Heart left ventricle (tissue), 16 donors: ENCODE measurements around the gene SLC29A2. TPM values are rescaled to one million over a fixed set of nuclear protein-coding genes. Genes with fewer than 3 reads are reported as not detected.
"Not testable (repeated sequence)": the region's sequence is repeated elsewhere in the genome, so short reads cannot be mapped to it uniquely, and the experiment has no call there.

Source experiments
- ATAC-seq, 4 donors: fragments of 200-7000 bp; cut with Tn5 transposase; one replicate each; pipeline ENCODE4 v1.9.1; 2020 to 2022; ENCODE audit warnings: moderate library complexity in 4 of 4, mild to moderate bottlenecking in 3 of 4, moderate number of reproducible peaks in 1 of 4
- DNase-seq, 5 donors: peaks; one replicate each; pipeline ENCODE4 v3.0.0-alpha.2; 2020
- H3K27ac ChIP-seq, 12 donors: fragments of 200-600 bp; sonication (generic) in 4 of 12; one replicate each; pipeline versions ENCODE4 v1.5.0 to v1.8.0; 2016 to 2022; ENCODE audit warnings: mild to moderate bottlenecking in 2 of 12
- H3K27me3 ChIP-seq, 9 donors: fragments of 200-600 bp; sonication (generic) in 2 of 9; one replicate each; pipeline versions ENCODE4 v1.5.1 to v1.8.0; 2016 to 2022; ENCODE audit warnings: mild to moderate bottlenecking in 3 of 9
- H3K36me3 ChIP-seq, 9 donors: fragments of 200-600 bp; sonication (generic) in 2 of 9; one replicate each; pipeline versions ENCODE4 v1.5.0 to v1.8.0; 2018 to 2022; ENCODE audit warnings: mild to moderate bottlenecking in 2 of 9
- H3K4me1 ChIP-seq, 12 donors: fragments of 200-600 bp; sonication (generic) in 4 of 12; one replicate each; pipeline versions ENCODE4 v1.5.0 to v1.8.0; 2016 to 2022; ENCODE audit warnings: mild to moderate bottlenecking in 3 of 12
- H3K4me3 ChIP-seq, 12 donors: fragments of 200-600 bp; sonication (generic) in 4 of 12; one replicate each; pipeline versions ENCODE4 v1.5.0 to v1.8.0; 2017 to 2022; ENCODE audit warnings: mild to moderate bottlenecking in 9 of 12, moderate library complexity in 4 of 12
- H3K9me3 ChIP-seq, 12 donors: fragments of 200-600 bp; sonication (generic) in 4 of 12; one replicate each; pipeline versions ENCODE4 v1.5.0 to v1.8.0; 2016 to 2022; ENCODE audit warnings: mild to moderate bottlenecking in 1 of 12
- POLR2A ChIP-seq, 2 donors: fragments of 450-650 bp; IDR thresholded peaks; one replicate each; pipeline ENCODE4 v1.6.1; 2017; ENCODE audit warnings: antibody characterized with exemption in 2 of 2, mild to moderate bottlenecking in 2 of 2, moderate library complexity in 2 of 2
- WGBS, 4 donors: extraction: QIAGEN DNeasy Blood & Tissue Kit in 2 of 4; methylation state at CpG; one replicate each; pipeline versions ENCODE4 v1.1.5 to v1.1.7; 2013 to 2018; 5-methylcytosine and 5-hydroxymethylcytosine counted together
- intact Hi-C, 10 donors: fragments of 100-400 bp; cut with DNase I; formaldehyde crosslinking; loops; one replicate each; pipeline versions ENCODE4 v1.11.1 to v1.14.2; 2022
- polyA plus RNA-seq, 2 donors: library from polyadenylated mRNA; stranded (reverse); fragments of 200-250 nt; gene quantifications; one replicate each; pipeline ENCODE4 v1.2.3, GENCODE V29; 2013
- total RNA-seq, 9 donors: library from RNA; depleted of rRNA in 2 of 9; stranded (reverse); fragments of >200 nt in 2 of 9; fragmentation: NEBNext Ultra II Directional in 3 of 9; extraction: Animal tissue kit (Norgen Biotek cat#: 25700) in 3 of 9; gene quantifications; one replicate each; pipeline versions ENCODE4 v1.1.0 to v1.2.4, GENCODE V29; 2016 to 2023
- TF ChIP-seq, protein P1 (sequence below), 12 donors: fragments of 200-600 bp; sonication (generic) in 4 of 12; IDR thresholded peaks; one replicate each; pipeline versions ENCODE4 v1.5.0 to v1.8.0; 2018 to 2022; ENCODE audit warnings: antibody characterized with exemption in 12 of 12, mild to moderate bottlenecking in 5 of 12
- donor health status: ischemic (EF 13 %, LVEDD 7.1; RV severe dilation, severe dysfunction).
- donor health status: healthy with polysubstance abuse.
- donor health status: DM: no; HTN: yes; CAD: no.
- donor health status: DM: no; HTN: no; CAD: no.
- donor health status: ischemic (EF 25% LVEDD 6.9; RV normal size, moderate dysfunction).
- donor health status: ischemic (EF 25% LVEDD 5.7; RV mildly dilated, moderate dysfunction).
- donor health status: healthy.
- donor health status: DM: yes; HTN: yes; CAD: no.
- donor health status: ischemic (EF 35%, LVEDD 5.7; RV mildly dilated, moderate dysfunction).
- donor health status: nonischemic (EF 11% LVEDD 7.7; RV severe dilation, severe dysfunction).
- donor health status: DM: yes; HTN: yes; CAD: no.
- donor health status: PGD.
- donor health status: ischemic (EF 29% LVEDD 5.4; RV normal size, mild dysfunction).
- donor health status: nonischemic (EF 23%, LVEDD 6.1; RV moderate dilation, normal function).

SLC29A2 gene
- total and polyA plus RNA-seq, 11 donors, result 6.8 to 30.9 (median 13.1) TPM

DNA sequence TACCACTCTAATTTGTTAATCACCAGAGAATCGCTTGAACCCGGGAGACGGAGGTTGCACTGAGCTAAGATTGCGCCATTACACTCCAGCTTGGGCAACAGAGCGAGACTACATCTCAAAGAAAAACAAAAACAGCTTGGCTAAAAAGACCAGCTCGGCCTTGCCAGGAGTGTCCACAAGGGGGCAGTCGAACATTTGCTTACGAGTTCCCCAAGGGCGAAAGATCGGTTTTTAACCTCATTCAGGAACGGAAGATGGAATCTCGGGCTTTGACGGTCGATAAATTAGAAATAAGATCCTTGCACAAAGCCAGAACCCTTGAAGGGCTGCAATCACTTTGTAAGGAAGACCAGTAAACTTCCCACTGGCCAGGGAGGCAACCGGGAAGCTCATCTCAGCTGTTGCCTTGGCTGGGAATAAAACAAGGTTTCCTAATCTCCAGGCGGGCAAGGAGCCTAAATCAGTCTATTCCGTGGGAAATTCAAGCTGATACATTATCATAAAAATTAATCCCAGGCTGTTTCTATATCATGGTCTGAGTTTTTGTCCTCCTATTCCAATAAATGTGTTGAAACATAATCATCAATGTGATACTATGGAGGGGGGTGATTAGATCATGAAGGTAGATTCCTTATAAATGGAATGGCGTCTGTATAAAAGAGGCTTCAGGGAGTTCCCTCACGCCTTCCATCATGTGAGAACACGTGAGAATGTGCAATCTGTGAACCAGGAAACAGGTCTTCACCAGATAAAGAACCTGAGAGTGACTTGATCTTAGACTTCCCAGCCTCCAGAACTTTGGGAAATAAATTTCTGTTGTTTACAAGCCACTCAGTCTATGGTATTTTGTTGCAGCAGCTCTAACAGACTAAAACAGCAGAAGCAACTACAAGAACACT is 14.9 kb upstream of the SLC29A2 start:
- H3K9me3 ChIP-seq, result no peaks in the 10 kb centered on the region
- intact Hi-C loops, result loop anchor here in 9 of 10 donors (1.0 to 5.0 kb wide), 5 partner anchors 39 to 75 kb away; partner anchors contain the start of genes B4GAT1 (in 1 of the 9) and BRMS1 (in 1 of the 9)
- H3K27me3 ChIP-seq, result peaks cover 0 to 7% (median 0%) of the 10 kb centered on the region in 9 donors
- peaks cover 0 to 9% (median 5%) of the 10 kb centered on the region in 12 donors for H3K4me1 ChIP-seq
- peak overlapping the region in 8 of 12 donors; percentile 7 to 48 (median 34) for H3K4me3 ChIP-seq
- H3K36me3 ChIP-seq, result no peaks in the 10 kb centered on the region
- ATAC-seq, result peak in 3 of 4 donors; percentile 62 to 84 (median 64)
- WGBS, 4 donors, result 7 to 10% (median 8%) methylated on average over 20 of the region's 20 CpGs
- H3K27ac ChIP-seq, result peak overlapping the region in 3 of 12 donors; percentile 20 to 44 (median 30)
- TF ChIP-seq POLR2A (IDR thresholded peaks at IDR 0.05), result no peak
- TF ChIP-seq, protein P1, sequence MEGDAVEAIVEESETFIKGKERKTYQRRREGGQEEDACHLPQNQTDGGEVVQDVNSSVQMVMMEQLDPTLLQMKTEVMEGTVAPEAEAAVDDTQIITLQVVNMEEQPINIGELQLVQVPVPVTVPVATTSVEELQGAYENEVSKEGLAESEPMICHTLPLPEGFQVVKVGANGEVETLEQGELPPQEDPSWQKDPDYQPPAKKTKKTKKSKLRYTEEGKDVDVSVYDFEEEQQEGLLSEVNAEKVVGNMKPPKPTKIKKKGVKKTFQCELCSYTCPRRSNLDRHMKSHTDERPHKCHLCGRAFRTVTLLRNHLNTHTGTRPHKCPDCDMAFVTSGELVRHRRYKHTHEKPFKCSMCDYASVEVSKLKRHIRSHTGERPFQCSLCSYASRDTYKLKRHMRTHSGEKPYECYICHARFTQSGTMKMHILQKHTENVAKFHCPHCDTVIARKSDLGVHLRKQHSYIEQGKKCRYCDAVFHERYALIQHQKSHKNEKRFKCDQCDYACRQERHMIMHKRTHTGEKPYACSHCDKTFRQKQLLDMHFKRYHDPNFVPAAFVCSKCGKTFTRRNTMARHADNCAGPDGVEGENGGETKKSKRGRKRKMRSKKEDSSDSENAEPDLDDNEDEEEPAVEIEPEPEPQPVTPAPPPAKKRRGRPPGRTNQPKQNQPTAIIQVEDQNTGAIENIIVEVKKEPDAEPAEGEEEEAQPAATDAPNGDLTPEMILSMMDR (IDR thresholded peaks at IDR 0.05), result peak; percentile 84 to 96 (median 90)
- peak; percentile 68 to 88 (median 78) for DNase-seq

DNA sequence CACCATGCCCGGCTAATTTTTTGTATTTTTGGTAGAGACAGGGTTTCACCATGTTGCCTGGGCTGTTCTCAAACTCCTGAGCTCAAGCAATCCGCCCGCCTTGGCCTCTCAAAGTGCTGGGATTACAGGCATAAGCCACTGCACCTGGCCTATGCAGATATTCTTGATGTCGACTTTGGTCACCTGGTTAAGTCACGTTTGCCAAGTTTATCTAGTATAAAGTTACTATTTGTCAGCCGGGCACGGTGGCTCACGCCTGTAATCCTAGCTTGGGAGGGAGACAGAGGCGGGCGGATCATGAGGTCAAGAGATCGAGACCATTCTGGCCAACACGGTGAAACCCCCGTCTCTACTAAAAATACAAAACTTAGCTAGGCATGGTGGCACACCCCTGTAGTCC is 12.8 kb upstream of the SLC29A2 start:
- H3K27ac ChIP-seq, intact Hi-C loops, DNase-seq, H3K36me3 ChIP-seq, H3K9me3 ChIP-seq, H3K27me3 ChIP-seq, ATAC-seq, H3K4me3 ChIP-seq, H3K4me1 ChIP-seq: not testable (repeated sequence)
- 82 to 88% (median 85%) methylated on average over 13 of the region's 13 CpGs for WGBS, 4 donors

DNA sequence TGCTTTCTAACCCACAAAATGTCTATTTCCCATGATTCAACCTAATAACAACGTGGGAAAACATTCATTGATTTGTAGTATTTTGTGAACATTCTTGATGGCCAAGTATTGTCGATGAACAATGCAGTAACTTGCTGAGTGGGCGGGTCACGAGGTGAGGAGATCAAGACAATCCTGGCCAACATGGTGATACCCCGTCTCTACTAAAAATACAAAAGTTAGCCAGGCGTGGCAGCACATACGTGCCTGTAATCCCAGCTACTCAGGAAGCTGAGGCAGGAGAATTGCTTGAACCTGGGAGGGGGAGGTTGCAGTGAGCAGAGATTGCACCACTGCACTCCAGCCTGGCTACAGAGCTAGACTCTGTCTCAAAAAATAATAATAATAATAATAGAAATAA is 8.7 kb upstream of the SLC29A2 start:
- intact Hi-C loops, ATAC-seq, DNase-seq, H3K9me3 ChIP-seq, H3K4me1 ChIP-seq, H3K4me3 ChIP-seq, H3K36me3 ChIP-seq, H3K27ac ChIP-seq: not testable (repeated sequence)
- 15 to 23% (median 19%) methylated on average over 7 of the region's 7 CpGs for WGBS, 4 donors
- H3K27me3 ChIP-seq, result peaks cover 0 to 13% (median 0%) of the 10 kb centered on the region in 9 donors

DNA sequence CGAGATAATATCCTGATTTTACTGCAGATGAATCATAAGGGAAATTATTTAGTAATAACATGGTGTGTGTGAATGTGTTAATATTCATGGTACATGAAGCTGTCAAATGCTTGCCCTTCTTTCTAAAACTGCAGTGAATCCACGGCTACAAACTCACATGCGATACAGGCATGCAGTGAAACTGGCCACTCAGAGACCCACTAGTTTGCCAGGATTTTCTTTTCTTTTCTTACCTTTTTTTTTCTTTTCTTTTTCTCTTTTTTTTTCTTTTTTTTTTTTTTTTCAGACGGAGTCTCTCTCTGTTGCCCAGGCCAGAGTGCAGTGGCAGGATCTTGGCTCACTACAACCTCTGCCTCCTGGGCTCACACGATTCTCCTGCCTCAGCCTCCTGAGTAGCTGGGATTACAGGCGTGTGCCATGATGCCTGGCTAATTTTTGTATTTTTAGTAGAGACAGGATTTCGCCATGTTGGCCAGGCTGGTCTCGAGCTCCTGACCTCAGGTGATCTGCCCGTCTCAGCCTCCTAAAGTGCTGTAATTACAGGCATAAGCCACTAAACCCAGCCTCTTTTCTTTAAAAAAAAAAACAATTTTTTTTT is 2.2 kb upstream of the SLC29A2 start:
- 66 to 70% (median 68%) methylated on average over 9 of the region's 9 CpGs for WGBS, 4 donors
- H3K4me1 ChIP-seq, result peaks cover 0 to 48% (median 23%) of the 10 kb centered on the region in 12 donors
- intact Hi-C loops, H3K36me3 ChIP-seq, ATAC-seq, DNase-seq, H3K4me3 ChIP-seq, H3K9me3 ChIP-seq: not testable (repeated sequence)
- H3K27me3 ChIP-seq, result peaks cover 0 to 52% (median 9%) of the 10 kb centered on the region in 9 donors
- peak overlapping the region; percentile 39 to 92 (median 84) for H3K27ac ChIP-seq

DNA sequence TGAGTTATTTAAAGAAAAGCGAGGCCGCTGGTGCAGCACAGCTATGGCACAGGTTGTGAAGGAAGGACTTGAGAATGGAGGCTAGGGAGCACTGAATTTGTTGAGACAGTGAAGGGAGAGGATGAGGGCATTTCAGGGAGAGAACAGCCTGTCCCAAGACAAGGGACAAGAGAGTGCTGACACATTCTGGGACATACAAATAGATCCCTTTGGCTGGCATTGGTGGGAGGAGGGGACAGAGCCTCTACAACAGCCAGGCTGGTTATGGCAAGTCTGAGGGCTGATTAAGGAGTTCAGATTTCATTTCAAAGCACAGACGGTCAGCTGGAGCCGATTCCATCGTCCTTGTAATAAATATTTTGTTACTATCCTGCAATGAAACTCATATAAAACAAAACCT is 1.7 kb upstream of the SLC29A2 start:
- DNase-seq (peak in 4 of 5 donors; percentile 40 to 81 (median 60)), ATAC-seq (peak; percentile 68 to 83 (median 73))
- Histone ChIP-seq H3K4me3 (no peak overlapping the region), H3K27me3 (peaks cover 0 to 52% (median 9%) of the 10 kb centered on the region in 9 donors), H3K4me1 (peaks cover 0 to 48% (median 23%) of the 10 kb centered on the region in 12 donors), H3K36me3 (no peaks in the 10 kb centered on the region), H3K27ac (peak overlapping the region; percentile 73 to 92 (median 84)), H3K9me3 (no peaks in the 10 kb centered on the region)
- WGBS, 4 donors, result 48 to 54% (median 52%) methylated on average over 5 of the region's 5 CpGs
- no peak for TF ChIP-seq POLR2A (IDR thresholded peaks at IDR 0.05)
- TF ChIP-seq, protein P1 (IDR thresholded peaks at IDR 0.05), result no peak
- intact Hi-C loops, result no loop called here
